ENCODE results near the gene KPNA2. TPM values are rescaled to one million over a fixed set of nuclear protein-coding genes. Genes with fewer than 3 reads are reported as not detected.

KPNA2 gene
- total and polyA plus RNA-seq, 2 of the 13 experiments (the other 11 are each of a cell fraction or from before 2014, with no cell fraction given) = 111 to 305 TPM

- Histone ChIP-seq H3K79me2 (ENCODE audit: insufficient read depth, low read length) (no peaks in the 10 kb centered on the region), H3K36me3 (replicated peaks in 1 of 2; ENCODE audit: control insufficient read depth in 1 of 2, insufficient read depth in 2 of 2, low read length in 2 of 2) (no peaks in the 10 kb centered on the region), H4K20me1 (ENCODE audit: insufficient read depth, low read length) (no peaks in the 10 kb centered on the region), H3K27me3 (ENCODE audit: control insufficient read depth in 1 of 2, insufficient read depth in 2 of 2, low read length in 2 of 2) (no peaks in the 10 kb centered on the region; a peak in 1 of 5 replicates), H3K27ac (ENCODE audit: extremely low read length, insufficient read depth, low read length) (no peak overlapping the region), H3K9ac (ENCODE audit: insufficient read depth, low read depth, low read length) (no peak overlapping the region), H3K9me3 (ENCODE audit: low read length) (no peaks in the 10 kb centered on the region), H3K4me3 (replicated peaks in 1 of 3; ENCODE audit: insufficient read depth in 1 of 3, low read depth in 2 of 3, low read length in 3 of 3) (no peak overlapping the region), H2AFZ (ENCODE audit: low read length) (no peak overlapping the region), H3K4me2 (ENCODE audit: low read depth, low read length) (no peak overlapping the region), H3K4me1 (ENCODE audit: insufficient read depth, low read length) (peaks cover 40% of the 10 kb centered on the region)
- 91% methylated on average over 8 of the region's 8 CpGs for WGBS (ENCODE audit: low lambda C conversion rate)
- intact Hi-C loops (cut with micrococcal nuclease; ENCODE audit: unreplicated experiment) = loop anchor here (2.0 kb wide), 1 partner anchor 13 kb away; the partner anchor contains the start of gene KPNA2
- no peak for FAIRE-seq
- TF ChIP-seq EED (CRISPR knock-in tag; IDR thresholded peaks at IDR 0.05) = no peak
- TF ChIP-seq ZNF766 (CRISPR knock-in tag; IDR thresholded peaks at IDR 0.05; ENCODE audit: borderline replicate concordance) = no peak
- no peak for TF ChIP-seq ZNF337 (CRISPR knock-in tag; IDR thresholded peaks at IDR 0.05; ENCODE audit: borderline replicate concordance, low read depth)
- TF ChIP-seq ESRRA (CRISPR knock-in tag; IDR thresholded peaks at IDR 0.05; ENCODE audit: low read depth) = no peak
- TF ChIP-seq MTA1 (CRISPR knock-in tag; IDR thresholded peaks at IDR 0.05; ENCODE audit: borderline replicate concordance) = no peak
- no peak for TF ChIP-seq SIN3B (IDR thresholded peaks at IDR 0.05; ENCODE audit: low read length)
- no peak for TF ChIP-seq NCOA1 (CRISPR knock-in tag; IDR thresholded peaks at IDR 0.05)
- TF ChIP-seq POGK (CRISPR knock-in tag; conservative IDR thresholded peaks at IDR 0.05) = no peak
- TF ChIP-seq XBP1 (CRISPR knock-in tag; IDR thresholded peaks at IDR 0.05) = no peak
- TF ChIP-seq E2F2 (CRISPR knock-in tag; IDR thresholded peaks at IDR 0.05; ENCODE audit: borderline replicate concordance) = no peak
- no peak for ATAC-seq
- DNase-seq (ENCODE audit: low spot score) = no peak
- CTCF ChIA-PET (ENCODE audit: low intra/inter-chr PET ratio, low total read pairs) = no interaction called here
- no TSS peak for BruUV-seq (replicated peaks)
- in situ Hi-C loops (cut with HindIII; ENCODE audit: extremely low pct_ligation_motif_present, low pct_unique_long_range_greater_than_20kb) = no loop called here
- POLR2A ChIA-PET = no interaction called here
Observed at GRCh38 chr17:68021963-68022362, 13.6 kb upstream of the KPNA2 start.

All from HepG2 (cell line).